HG03521 (cell line): ENCODE results near the gene SNCB.

ENCODE experiments used
- ATAC-seq: cut with Tn5 transposase; IDR thresholded peaks from one replicate; pipeline ENCODE4 v1.9.1; 2021; ENCODE audit warnings: mild to moderate bottlenecking, moderate library complexity; ENCODE audit not compliant: unreplicated experiment

SNCB gene

DNA sequence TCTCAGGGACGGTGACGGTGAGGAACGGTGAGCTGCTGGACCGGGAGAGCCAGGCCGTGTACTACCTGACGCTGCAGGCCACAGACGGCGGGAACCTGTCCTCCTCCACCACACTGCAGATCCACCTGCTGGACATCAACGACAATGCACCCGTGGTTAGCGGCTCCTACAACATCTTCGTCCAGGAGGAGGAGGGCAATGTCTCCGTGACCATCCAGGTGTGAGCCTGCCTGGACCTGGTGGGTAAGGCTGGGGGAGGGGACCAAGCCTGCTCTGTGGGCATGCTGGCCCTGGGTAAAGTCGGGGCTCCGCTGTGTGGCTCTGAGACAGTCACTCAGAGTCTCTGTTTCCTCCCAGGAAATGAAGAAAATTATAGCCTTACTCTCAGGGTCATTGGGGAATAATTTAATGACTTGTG lies 51.9 kb downstream of the SNCB start:
- no peak for ATAC-seq

DNA sequence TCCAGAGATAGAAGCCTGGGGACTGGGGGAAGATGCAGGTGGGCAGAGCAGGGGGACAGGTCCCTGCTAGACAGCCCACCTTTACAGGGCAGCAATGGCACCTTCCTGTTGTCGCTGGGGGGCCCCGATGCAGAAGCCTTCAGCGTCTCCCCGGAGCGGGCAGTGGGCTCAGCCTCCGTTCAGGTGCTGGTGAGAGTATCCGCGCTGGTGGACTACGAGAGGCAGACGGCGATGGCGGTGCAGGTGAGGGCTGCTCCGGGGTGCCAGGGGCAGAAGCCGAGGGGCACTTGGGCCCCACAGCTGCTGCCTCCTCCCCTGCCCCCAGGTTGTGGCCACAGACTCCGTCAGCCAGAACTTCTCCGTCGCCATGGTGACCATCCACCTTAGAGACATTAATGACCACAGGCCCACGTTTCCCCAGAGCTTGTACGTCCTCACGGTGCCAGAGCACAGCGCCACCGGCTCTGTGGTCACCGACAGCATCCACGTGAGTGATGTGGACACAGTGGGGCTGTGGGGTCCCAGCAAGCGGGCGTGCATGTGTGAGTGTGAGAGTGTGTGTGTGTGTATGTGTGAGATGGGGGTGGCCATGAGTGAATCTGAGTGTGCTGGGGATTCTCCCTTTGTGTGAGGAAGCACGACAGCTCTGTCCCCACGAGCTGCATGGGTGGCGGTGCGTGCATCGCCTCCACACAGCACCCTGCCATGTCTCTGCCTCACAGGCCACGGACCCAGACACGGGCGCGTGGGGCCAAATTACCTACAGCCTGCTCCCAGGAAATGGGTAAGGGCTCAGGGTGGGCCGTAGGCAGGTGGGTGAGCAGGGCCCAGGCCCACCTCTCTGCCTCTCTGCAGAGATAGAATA lies 52.8 kb downstream of the SNCB start:
- no peak for ATAC-seq

DNA sequence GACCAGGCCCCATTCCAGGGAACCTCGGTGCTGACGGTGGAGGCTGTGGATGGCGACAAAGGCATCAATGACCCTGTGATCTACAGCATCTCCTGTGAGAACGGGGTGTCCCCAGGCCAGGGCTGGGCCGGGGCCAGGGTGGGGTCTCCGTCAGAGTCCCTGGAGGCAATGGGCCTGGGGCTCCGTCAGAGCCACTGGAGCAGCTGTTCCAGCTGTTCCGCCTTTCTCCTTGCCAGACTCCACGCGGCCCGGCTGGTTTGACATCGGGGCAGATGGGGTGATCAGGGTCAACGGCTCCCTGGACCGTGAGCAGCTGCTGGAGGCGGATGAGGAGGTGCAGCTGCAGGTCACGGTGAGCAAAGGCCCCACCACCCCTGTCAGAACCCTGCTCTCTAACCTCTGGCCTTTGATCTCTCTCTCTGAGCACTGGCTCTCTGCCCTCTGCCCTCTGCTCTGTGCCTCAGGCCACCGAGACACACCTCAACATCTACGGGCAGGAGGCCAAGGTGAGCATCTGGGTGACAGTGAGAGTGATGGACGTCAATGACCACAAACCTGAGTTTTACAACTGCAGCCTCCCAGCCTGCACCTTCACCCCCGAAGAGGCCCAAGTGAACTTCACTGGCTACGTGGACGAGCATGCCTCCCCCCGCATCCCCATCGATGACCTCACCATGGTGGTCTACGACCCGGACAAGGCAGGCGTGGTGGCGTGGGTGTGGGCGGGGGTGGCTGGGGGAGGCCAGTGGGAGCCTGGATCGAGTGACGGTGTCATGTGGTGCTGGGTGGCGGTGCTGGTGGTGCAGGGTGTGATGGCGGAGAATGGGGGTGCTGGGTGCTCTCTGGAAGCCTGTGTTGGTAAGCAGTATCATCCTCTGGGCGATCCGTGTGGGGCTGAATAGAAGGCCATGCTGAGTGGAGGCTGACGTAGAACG lies 54.6 kb downstream of the SNCB start:
- ATAC-seq, result no peak

DNA sequence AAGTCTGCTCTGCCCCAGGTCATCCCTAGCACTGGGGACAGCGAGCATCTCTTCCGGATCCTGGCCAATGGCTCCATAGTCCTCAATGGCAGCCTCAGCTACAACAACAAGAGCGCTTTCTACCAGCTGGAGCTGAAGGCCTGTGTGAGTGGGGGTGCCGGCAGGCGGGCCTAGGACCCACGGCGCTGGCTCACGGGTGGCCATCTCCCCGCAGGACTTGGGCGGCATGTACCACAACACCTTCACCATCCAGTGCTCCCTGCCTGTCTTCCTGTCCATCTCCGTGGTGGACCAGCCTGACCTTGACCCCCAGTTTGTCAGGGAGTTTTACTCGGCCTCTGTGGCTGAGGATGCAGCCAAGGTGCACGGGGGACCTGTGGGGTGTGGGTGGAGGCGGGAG lies 55.3 kb downstream of the SNCB start:
- no peak for ATAC-seq

DNA sequence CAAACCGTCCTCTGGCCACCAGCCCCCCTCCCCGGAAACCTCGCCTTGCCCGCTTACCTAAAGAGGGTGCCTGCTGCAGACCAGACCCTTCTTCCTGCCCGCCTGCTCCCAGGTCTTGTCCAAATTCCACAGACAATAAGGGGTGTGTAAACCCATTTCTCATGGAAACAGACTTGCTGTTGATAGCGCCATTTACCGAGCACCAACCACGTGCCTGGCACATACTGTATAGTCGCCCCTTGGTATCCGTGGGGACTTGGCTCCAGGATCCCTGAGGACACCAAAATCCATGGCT lies 56.1 kb downstream of the SNCB start:
- ATAC-seq, result no peak

DNA sequence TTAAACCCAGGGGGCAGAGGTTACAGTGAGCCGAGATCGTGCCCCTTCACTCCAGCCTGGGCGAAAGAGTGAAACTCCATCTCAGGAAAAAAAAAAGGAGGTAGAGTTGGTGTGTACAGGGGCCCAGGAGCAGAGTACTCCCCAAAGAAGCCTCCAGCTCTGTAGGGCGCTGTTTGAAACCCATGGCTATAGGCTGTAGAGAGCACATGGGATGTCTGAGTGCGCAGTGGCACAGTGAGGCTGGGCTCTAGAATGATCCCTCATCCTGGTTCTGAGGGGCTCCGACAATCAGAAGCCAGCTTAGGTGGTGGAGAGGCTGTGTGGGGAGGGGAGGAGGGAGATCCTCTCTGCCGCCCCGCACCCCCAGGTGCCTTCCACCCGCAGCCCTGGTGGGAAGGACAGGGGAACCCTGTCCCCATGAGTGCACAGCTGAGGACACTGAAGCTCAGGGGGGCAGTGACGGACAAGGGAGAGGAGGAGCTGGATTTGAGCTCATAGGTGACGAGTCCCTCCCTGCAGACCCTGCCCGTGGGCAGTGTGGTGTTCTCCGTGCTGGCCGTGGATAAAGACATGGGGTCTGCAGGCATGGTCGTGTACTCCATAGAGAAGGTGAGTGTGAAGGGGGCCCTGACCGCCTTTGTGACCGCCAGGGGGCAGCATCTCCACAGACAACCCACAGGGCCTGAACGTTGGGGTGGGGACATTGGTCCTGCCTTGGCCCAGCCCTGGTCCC lies 56.6 kb downstream of the SNCB start:
- no peak for ATAC-seq
